Renal cortex interstitium (tissue), 11 donors: ENCODE results near the gene GAL. TPM values are rescaled to one million over a fixed set of nuclear protein-coding genes. Genes with fewer than 3 reads are reported as not detected.

Experiments used
- DNase-seq, 11 donors: peaks; one replicate each; pipeline ENCODE4 v3.0.0-alpha.2; 2013; ENCODE audit warnings: low read depth in 9 of 11, low spot score in 4 of 11; ENCODE audit errors: extremely low read depth in 1 of 11
- polyA plus RNA-seq, 3 donors: library from polyadenylated mRNA; unstranded; fragments of 120-200 nt; gene quantifications; one replicate each; pipeline ENCODE4 v1.2.1, GENCODE V29; 2013; ENCODE audit not compliant: insufficient read length in 3 of 3

Gene GAL
- polyA plus RNA-seq, 3 donors, result 0.30 to 0.39 (median 0.33) TPM

DNA sequence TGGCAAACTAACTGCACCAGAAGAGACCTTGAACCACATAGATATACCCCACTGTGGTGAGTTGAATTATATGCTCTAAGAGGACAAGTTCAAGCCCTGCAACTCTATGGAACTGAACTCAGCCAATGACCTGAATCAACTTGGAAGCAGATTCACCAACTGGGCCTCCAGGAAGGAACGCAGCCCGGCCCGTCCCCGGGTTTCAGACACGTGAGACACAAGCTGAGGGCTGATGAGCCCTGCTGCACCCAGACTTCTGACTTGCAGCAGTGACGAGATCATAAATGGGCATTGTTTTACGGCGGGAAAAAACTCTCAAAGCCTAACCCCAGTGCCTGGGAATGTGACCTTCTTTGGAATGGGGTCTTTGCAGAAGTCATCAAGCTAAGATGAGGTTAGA, 28.5 kb upstream of the GAL start:
- no peak for DNase-seq

DNA sequence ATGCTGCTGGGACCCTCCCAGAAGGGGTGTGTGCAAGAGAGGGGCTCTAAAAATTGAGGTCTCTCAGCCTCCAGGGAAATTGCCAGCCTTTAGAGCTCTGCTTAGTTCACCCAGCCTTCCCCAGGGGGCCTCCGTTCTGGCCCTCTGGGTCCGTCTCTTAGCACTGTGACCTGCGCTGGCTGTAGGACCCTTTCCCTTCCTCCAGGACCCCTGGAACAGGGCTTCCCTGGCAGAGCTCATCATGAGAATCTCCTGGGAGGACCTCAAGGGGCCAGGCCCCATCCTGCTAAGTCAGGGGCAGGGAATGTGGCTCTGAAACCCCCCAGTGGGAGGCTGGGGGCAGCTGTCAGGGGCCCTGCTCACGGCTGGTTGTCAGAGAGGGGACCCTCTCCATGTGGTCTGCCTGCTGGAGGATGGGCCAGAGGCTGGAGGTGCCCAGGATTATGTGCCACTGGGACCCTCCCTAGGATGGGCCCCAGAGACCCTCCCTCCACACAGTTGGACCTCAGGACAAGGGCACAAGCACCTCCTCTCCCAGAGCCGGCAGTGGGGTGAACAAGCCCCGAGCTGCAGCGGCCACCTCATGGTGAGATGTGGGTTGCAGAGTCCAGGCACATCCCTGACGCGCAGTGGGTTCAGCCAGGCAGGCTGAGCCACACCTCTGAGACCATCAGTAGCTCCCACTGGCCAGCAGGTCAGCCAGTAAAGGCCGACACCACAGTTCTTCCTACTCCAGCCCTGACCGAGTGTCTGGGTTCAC, 27.1 kb upstream of the GAL start:
- DNase-seq, result no peak

GRCh38 chr11:68658097-68658496, 26.2 kb upstream of the GAL start:
- DNase-seq, result no peak

DNA sequence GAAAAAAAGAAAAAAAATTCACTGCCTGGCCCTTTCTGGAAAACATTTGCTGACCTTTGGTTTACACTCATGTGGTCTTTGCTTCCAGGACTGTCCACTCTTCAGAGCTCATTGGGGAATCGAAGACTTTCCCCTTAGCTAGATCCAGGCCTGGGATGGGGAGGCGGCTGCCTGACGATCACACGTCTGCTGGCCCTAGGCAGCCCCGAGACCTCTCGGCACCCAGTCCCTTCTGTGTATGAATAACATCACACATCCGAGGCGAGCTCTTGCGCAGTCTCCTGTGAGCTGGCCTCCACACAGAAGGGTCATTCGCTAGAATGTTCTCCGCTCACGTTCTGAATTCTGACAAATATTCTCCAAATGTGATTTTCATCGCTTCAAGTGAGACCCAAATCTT, 25.7 kb upstream of the GAL start:
- no peak for DNase-seq

DNA sequence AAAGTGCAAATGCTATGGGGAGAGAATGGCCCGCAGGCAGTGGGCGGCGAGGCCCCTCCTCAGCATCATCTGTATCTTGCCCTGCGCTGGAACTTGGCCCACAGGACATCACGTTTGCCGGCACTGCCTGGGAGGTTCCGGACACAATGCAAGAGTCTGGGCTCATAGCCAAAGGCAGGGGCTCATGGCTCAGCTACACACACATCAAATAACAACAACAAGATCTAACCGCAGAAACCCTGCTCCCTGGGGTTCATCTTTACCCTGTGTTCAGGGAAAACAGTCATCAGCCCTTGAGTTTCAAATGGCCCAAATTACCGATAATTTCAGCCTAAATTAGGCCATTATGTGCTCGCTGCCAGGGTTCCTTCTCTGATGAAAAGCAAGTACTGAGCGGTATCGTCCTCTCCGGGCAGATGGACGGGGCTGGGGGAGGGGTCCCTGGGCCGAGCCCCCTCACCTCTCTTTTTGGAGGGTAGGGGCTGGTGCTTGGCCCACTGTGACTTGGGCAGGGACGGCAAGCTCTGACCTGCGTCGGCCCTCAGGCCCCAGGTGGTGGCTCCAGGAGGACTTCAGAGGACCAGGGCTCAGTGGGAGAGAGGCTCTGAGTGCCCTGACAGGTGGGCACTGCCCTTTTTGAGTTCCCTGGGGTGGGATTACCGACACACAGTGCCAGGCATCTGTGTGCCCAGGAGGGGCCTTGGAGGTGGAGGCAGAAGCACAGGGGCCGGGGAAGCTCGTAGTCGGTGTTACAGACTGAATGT, 25.0 kb upstream of the GAL start:
- peak in 8 of 11 donors; percentile 26 to 61 (median 46) for DNase-seq

GRCh38 chr11:68660066-68660810, 24.1 kb upstream of the GAL start:
- DNase-seq, result no peak

DNA sequence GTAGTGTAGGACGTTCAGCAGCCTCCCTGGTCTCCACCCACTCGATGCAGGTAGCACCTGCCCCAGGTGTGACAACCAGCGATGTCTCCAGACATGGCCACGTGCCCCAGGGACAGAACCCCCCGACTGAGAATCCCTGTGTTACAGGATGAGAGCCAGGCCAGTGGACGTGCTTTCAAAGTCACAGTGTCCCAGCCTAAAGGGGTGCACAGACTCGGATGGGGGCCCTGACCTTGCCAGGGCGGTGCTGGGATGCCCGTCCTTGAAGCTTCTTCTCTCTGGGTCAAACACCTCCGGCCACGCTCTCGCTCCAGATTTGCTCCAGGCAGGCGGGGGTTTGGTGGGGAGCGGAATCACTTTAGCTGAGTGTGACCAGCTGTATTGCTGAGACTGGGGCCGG, 23.3 kb upstream of the GAL start:
- DNase-seq, result no peak

DNA sequence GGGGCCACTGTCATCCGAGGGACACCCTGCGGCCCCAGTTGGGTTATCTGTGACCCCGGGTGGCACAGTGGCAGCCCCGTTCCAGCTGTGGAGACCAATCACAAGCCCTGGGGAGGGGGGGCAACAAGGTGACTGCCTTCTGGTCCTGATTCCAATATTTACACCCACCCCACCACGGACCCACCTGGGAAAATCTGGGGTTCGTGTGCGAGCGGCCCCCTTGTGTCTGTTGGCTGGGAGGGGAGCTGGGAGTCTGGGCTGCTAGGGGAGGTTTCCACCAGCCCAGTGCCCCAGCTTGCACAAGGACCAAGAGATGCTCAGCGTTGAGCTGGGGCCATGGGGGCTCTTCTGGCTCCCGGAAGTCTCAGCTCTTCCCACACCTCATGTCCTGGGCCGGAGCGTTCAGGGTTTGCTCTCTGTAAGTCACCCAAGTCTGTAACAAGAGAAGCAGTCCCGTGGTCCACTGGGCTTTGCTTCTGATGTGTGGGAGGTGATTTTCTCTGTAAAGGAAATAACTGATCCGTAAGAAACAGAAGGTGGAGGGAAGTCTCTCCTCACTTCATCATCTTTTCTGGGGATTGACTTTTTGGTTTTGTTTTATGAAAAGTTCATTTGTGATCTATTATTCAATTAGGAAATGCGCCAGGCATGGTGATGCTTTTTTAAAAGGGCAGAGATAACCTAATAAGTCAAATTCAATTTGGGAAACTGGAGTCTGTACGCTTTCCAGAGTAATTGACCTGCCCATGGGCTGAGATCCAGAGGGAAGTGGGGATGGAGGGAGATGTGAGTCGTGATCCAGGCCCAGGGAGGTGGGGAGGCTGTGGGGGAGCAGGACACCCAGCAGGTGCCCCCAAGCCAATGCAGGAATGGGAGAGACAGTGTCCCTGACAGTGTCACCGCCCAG, 22.4 kb upstream of the GAL start:
- DNase-seq, result peak in 1 of 11 donors; percentile 17

DNA sequence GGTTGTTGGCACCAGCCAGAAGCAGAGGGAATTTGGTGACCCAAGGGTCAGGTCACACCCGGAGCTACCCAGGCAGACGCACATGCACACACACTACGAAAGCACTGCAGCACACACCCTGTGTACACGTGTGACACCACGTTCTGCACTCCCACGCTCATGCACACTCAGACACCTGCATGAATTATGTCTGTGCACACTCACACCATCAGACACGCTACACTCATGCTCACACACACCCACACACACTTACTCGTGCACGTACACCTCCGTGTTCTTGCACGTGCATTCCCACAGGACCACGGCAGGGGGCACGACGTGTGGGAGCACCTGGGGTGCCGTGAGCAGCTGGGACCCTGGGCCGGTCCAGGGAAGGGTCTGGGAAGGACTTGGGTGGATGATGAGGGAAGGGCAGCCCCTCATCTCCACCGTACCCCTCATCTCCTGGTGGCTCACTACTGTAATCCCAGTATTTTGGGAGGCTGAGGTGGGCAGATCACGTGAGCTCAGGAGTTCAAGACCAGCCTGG, 20.8 kb upstream of the GAL start:
- no peak for DNase-seq

DNA sequence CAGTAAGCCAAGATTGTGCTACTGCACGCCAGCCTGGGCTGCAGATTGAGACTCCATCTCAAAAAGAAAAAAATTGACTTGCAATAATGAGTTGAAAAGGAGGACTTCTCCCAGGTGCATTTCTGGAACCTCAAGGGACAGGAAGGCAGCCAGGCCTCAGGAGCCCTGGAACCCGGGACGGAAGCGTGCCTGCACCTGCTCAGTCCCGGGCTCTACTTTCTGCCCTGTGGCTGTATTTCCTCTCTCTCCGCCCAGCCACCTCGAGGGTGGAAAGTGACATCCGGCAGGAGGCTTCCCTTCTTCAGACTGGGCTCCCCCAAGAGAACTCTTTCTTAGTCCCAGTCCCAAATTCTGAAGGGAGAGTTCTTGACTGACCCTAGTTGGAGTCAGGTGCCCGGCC, 20.2 kb upstream of the GAL start:
- no peak for DNase-seq

DNA sequence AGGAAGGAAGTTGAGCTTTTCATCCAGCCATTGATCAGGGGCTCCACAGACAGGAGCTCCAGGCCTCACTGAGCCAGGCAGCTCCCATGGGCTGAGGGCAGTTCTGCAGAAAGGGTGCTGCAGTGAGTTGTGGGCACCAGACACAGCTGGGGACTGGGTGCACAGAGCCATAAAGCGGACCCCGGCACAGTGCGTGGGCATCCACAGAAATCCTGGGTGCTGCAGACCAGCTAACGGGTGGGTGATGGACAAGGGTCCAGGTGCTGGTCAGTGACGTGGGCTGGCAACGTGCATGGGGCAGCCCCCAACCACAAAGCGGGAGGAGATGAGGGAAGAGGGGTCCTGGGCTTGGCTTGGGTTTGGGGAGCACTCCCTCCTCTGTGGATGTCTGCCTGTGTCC, 19.4 kb upstream of the GAL start:
- no peak for DNase-seq

DNA sequence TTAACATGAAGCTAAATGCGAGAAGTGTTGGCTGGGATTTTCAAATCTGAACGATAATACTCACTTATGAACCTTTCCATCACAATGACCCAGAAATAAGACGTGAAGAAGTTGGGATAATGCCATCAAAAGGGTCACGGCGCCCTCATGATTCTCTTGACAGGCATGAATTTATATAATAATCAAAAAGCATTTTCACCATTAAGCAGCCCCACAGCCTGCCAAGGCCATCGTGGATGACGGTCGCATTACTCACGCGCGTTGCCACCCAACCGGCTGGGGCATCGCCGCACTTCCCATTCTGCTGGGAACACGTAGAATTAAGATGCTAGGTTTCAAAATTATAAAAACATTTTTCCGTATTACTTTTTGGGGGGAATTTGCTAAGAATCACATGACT, 18.9 kb upstream of the GAL start:
- DNase-seq, result no peak

GRCh38 chr11:68666849-68667248, 17.5 kb upstream of the GAL start:
- DNase-seq, result no peak

DNA sequence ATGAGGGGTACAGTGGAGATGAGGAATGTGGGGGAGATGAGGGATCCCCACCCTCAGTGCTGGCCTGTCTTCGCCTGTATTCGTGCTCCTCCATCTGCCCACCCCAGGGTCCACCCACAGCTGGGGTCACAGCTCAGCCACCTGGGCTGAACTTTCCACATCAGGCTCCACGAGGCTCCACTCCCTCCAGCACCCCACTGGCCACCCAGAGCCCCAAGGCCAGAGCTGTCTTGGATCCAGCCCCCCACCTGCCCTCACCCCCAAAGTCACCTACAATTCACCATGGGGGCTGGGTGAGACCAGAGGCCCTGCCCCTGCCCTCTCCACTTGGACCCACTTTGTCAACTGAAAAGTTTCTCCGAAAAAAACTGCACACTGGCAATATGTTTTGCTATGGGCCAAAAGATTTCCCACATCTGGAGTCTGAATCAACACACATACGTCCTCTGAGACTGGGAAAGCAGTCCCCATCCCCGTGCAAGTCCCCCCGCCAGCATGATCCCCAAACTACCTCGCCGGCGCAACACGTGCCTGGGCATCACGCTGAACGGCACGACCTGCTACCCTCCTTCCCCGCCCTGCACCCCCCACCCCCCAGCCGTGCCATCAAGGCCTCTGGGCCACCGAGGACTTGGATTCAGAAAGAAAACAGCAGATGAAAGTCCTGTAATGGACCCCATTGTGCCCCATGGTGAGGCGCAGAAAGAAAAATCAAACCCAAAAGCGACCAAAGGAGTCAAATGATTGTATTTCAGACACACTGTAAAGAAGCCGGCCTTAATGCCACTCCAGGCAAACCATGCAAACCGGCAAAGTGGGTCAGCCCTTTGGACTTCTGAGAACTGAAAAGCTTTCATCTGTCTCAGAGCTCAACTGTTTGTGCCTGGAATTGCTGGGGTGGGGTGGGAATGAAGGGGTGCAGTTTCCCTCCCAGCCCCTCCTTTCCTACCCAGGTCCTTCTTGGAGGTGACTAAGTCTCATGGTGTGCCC, 16.5 kb upstream of the GAL start:
- no peak for DNase-seq

- DNase-seq, result no peak
Measured at GRCh38 chr11:68669301-68670090, 14.8 kb upstream of the GAL start.

DNA sequence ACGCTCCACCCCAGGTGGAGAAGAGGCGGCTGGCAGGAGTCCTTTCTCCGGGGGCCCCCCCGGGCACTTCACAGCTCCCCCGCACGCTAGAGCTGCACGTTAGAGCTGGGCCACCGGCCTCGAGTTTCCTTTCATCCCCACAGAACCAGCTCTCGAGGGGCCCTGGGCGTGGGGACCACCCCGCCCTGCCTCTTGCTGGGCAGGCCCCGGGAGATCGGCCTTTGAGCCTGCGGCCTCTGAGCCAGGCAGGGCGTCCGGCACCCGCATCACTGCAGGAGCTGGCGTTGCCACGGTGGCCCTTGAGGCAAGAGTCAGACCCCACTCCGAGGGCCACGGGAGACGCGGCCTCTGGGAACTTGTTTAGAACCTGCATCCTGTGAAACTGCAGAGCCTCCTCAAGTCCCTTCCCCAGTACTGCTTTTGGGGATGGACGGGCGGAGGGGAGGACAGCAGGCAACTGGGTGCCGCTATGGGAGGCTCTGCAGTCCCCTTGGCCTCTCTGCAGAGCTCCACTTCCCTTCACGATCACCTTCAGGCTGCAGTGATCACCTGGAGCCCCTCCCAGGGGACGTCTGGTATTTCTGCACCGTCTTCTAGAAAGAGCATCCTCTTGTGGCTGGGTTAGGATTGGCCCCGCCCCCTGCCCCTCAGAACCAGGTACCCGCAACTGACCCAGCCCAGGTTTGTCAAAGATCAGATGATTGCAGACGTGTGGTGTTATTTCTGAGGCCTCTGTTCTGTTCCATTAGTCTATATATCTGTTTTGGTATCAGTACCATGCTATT, 13.9 kb upstream of the GAL start:
- no peak for DNase-seq
